Right lobe of liver (tissue), 4 donors: Measurements from ENCODE around the gene JMY.

ENCODE experiments used
- CTCF ChIP-seq, 4 donors: fragments of 200-600 bp in 3 of 4; fragments of 450-650 bp in 1 of 4; IDR thresholded peaks; one replicate each; pipeline versions ENCODE4 v1.5.1 to v1.8.0; 2016 to 2022; ENCODE audit warnings: antibody characterized with exemption in 4 of 4, mild to moderate bottlenecking in 2 of 4
- POLR2A ChIP-seq: fragments of 450-650 bp; IDR thresholded peaks from one replicate; pipeline ENCODE4 v1.6.1; 2017; ENCODE audit warnings: antibody characterized with exemption, mild to moderate bottlenecking
- donor health status: DM: no; HTN: no; CAD: no.
- donor health status: DM: no; HTN: no; CAD: no.
- donor health status: DM: no; HTN: yes; CAD: no.

GRCh38 chr5:79225441-79225840 lies 10.5 kb upstream of the JMY start:
- TF ChIP-seq CTCF (IDR thresholded peaks at IDR 0.05) (no peak), POLR2A (no peak)
